HEK293T (cell line): ENCODE results near the gene TTLL1.

Source experiments
- CTCF ChIA-PET: fragments of 350-600 bp; formaldehyde crosslinking; extraction: SDS; loops from one replicate; lab custom pipeline; 2021; ENCODE audit warnings: antibody characterized with exemption, inconsistent platforms; lab: Yijun Ruan, JAX
- POLR2A ChIA-PET: fragments of 350-600 bp; formaldehyde crosslinking; extraction: SDS; loops from one replicate; lab custom pipeline; 2020; ENCODE audit warnings: antibody characterized with exemption, inconsistent platforms; lab: Yijun Ruan, JAX
- DNase-seq: peaks from one replicate; pipeline ENCODE4 v3.0.0; 2012; ENCODE audit warnings: mixed read lengths; ENCODE audit errors: extremely low spot score
- ARNT ChIP-seq: fragments of 450-650 bp; IDR thresholded peaks from 2 replicates; pipeline ENCODE4 v1.6.1; 2017; ENCODE audit warnings: mild to moderate bottlenecking
- BHLHE40 ChIP-seq: fragments of 450-650 bp; IDR thresholded peaks from 2 replicates; pipeline ENCODE4 v1.6.1; 2016; ENCODE audit warnings: mild to moderate bottlenecking, moderate library complexity, borderline replicate concordance
- ELF4 ChIP-seq: fragments of 450-650 bp; IDR thresholded peaks from 2 replicates; pipeline ENCODE4 v1.6.1; 2017; ENCODE audit warnings: antibody characterized with exemption
- FOXA1 ChIP-seq: fragments of 450-650 bp; IDR thresholded peaks from 2 replicates; pipeline ENCODE4 v1.6.1; 2016; ENCODE audit warnings: mild to moderate bottlenecking
- FOXK2 ChIP-seq: fragments of 450-650 bp; IDR thresholded peaks from 2 replicates; pipeline ENCODE4 v1.6.1; 2016; ENCODE audit warnings: mild to moderate bottlenecking
- FOXM1 ChIP-seq: fragments of 450-650 bp; IDR thresholded peaks from 2 replicates; pipeline ENCODE4 v1.6.1; 2017; ENCODE audit warnings: mild to moderate bottlenecking, borderline replicate concordance
- HDGF ChIP-seq: fragments of 450-650 bp; IDR thresholded peaks from 2 replicates; pipeline ENCODE4 v1.6.1; 2017; ENCODE audit warnings: antibody characterized with exemption, borderline replicate concordance
- L3MBTL2 ChIP-seq: fragments of 450-650 bp; conservative IDR thresholded peaks from 2 replicates; pipeline ENCODE4 v1.6.1; 2016; ENCODE audit warnings: mild to moderate bottlenecking
- LEF1 ChIP-seq: fragments of 450-650 bp; IDR thresholded peaks from 2 replicates; pipeline ENCODE4 v1.6.1; 2017; ENCODE audit warnings: mild to moderate bottlenecking, borderline replicate concordance
- NFRKB ChIP-seq: fragments of 450-650 bp; IDR thresholded peaks from 2 replicates; pipeline ENCODE4 v1.6.1; 2016; ENCODE audit warnings: mild to moderate bottlenecking, moderate library complexity
- SP1 ChIP-seq: fragments of 450-650 bp; IDR thresholded peaks from 2 replicates; pipeline ENCODE4 v1.6.1; 2017
- SUZ12 ChIP-seq: fragments of 450-650 bp; IDR thresholded peaks from 2 replicates; pipeline ENCODE4 v1.6.1; 2016; ENCODE audit warnings: mild to moderate bottlenecking
- TARDBP ChIP-seq: fragments of 450-650 bp; IDR thresholded peaks from 2 replicates; pipeline ENCODE4 v1.6.1; 2016
- ZNF384 ChIP-seq: fragments of 450-650 bp; IDR thresholded peaks from 2 replicates; pipeline ENCODE4 v1.6.1; 2016
- TF ChIP-seq, protein P1 (sequence below): fragments of 450-650 bp; IDR thresholded peaks from 2 replicates; pipeline ENCODE4 v1.6.1; 2016

The TTLL1 gene

DNA sequence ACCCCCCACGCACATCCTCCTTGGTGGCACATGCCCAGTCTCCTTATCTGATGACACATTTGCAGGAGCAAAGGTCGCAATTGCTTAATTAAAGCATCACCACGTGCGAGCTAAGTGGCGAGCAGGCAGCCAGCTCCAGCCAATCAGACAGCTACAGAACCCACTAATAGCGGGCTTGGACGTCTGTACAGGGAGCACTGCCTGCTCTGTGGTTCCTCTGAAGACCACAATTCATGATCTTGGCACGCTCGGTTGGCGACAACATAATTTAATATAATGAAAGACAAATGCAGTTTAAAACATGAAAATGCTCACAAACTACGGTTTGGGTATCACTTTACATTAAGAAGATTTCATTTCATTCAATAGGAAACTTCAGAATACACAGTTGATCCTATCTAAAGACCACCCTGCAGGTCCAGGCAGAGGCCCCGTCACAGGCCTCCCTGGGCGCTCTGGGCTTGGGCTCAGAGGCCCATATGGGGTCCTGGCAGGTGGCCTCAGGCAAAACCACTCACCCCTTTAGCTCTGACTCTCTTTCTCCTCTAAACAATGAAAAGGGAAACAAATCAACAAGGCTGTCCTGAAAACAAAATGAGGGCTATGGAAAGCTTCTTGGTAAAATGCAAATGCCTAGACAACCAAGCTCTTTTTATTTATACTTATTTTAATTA lies 84.7 kb downstream of the TTLL1 start:
- ChIA-PET CTCF (interaction anchor here (1.5 kb wide), 1 partner anchor 137 kb away, joined by 3 read pairs; no protein-coding TSS in a partner anchor), POLR2A (interaction anchor here (5.9 kb wide), 1 partner anchor 11 kb away, joined by 30 read pairs; the partner anchor contains the start of gene PACSIN2)
- no peak for TF ChIP-seq FOXK2
- TF ChIP-seq L3MBTL2 = no peak
- no peak for TF ChIP-seq FOXM1
- no peak for TF ChIP-seq HDGF
- TF ChIP-seq SUZ12 = no peak
- TF ChIP-seq, protein P1, sequence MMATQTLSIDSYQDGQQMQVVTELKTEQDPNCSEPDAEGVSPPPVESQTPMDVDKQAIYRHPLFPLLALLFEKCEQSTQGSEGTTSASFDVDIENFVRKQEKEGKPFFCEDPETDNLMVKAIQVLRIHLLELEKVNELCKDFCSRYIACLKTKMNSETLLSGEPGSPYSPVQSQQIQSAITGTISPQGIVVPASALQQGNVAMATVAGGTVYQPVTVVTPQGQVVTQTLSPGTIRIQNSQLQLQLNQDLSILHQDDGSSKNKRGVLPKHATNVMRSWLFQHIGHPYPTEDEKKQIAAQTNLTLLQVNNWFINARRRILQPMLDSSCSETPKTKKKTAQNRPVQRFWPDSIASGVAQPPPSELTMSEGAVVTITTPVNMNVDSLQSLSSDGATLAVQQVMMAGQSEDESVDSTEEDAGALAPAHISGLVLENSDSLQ = no peak
- no peak for TF ChIP-seq NFRKB
- no peak for TF ChIP-seq ELF4
- DNase-seq = no peak

DNA sequence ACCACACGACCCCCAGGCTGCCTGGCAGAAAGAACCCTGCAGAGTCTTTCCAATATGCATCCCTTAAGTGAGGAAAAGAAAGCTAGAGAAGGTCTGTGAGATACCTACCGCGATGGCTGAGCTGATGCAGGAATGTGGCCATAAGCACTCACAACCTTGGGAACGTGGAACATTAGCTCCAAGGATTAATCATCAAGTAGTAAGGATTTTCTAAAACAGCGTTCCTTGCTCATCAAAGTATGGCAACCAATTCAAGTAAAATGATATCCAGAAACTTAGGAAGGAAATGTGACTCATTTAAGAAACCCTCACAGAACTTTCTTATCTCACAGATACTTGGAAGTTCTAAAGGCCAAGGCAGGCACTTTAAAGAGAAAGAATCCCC lies 87.0 kb downstream of the TTLL1 start:
- POLR2A ChIA-PET = interaction anchor here (5.9 kb wide), 1 partner anchor 13 kb away, joined by 30 read pairs; the partner anchor contains the start of gene PACSIN2
- DNase-seq = no peak
- TF ChIP-seq ZNF384 (no peak), L3MBTL2 (no peak), NFRKB (no peak), BHLHE40 (no peak), LEF1 (no peak)
- CTCF ChIA-PET = no interaction called here

DNA sequence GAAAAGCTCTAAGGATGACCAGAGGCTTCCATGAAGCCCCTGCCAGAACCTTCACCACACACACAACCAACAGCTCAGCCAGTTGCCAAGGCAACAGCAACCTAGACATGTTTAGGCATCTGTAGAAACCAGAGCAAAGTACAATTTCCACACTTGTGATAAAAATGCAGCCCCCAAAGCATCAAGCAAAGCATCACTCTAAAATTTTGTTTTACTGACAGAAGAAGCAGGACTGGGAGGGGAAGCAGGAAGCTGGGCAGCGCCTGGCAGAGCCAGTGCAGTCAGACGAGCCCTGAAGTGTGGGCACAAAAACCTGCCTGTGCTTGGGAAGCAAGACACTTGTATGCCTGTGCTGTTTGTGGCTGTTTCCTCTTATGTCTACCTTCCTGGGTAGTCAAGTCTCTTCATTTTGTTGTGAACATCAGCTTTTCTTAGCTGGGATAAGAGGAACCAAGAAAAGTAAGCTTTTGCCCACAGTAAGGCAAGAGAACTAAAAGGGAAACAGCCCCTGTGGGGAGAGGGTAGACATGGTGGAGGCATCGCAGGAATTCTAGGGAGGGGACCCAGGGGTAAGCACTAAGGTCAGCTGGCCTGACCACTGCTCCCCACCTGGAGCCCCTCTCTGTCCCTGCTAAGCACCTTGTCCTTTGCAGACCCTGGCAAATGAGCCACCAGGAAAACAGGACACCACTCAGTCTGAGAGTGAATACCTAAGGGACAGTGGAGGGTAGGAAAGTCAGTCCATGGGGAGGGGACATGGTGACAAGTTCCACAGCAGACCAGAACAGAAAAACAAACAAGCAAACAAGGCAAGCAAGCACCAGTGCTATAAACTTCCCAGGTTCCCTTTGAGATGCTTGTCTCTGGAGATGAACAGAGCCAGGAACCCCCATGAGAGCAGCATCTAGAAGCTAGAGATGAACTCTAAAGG lies 87.7 kb downstream of the TTLL1 start:
- ChIA-PET POLR2A (interaction anchor here (0.6 to 5.9 kb wide), 3 partner anchors 13 to 150 kb away, joined by 3 to 30 read pairs (median 3); partner anchors contain the start of gene PACSIN2), CTCF (interaction anchor here (0.6 kb wide), 1 partner anchor 13 kb away, joined by 3 read pairs; no protein-coding TSS in a partner anchor)
- DNase-seq = no peak
- no peak for TF ChIP-seq NFRKB
- TF ChIP-seq SP1 = no peak
- no peak for TF ChIP-seq BHLHE40
- no peak for TF ChIP-seq TARDBP
- no peak for TF ChIP-seq SUZ12
- no peak for TF ChIP-seq FOXM1
- TF ChIP-seq HDGF = no peak
- TF ChIP-seq, protein P1 = no peak
- no peak for TF ChIP-seq FOXA1

DNA sequence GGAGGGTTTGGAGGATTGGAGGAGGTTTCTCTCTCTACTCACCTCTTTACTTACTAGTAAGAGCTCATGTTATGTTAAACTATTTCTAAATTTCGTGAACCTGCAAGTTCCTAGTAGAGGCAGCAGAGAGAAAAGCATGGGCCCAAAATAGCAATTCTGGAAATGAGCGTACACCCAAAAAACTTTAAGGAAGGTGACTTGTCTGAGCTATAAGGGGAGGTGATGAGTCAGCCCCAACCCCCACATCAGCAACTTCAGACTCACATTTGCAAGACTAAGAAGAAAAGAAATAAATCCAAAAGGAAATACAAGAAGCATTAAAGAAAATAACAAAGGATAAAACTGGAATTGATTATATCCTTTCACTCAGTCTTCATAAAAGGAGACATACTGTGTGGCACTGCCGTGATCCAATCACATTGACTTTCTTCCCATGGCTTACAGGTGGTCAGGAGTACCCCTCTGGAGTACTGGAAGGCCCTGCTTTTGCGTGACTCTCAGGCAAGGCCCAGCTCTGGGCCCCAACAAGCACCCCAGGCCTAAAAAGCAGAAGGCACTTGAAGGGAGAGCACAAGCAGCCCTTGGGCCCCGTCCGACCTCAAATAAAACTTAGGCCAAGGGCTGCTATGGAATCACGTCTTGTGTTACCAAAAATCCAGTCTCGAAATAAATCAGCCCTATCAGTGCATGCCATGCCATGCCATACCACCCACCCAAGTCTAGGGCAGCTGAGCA lies 88.6 kb downstream of the TTLL1 start:
- POLR2A ChIA-PET = interaction anchor here (0.7 to 5.9 kb wide), 2 partner anchors 14 to 41 kb away, joined by 3 to 30 read pairs; partner anchors contain the start of gene PACSIN2
- no peak for DNase-seq
- TF ChIP-seq HDGF (no peak), NFRKB (no peak)
- CTCF ChIA-PET = interaction anchor here (0.7 kb wide), 1 partner anchor 9 kb away, joined by 3 read pairs; no protein-coding TSS in a partner anchor

DNA sequence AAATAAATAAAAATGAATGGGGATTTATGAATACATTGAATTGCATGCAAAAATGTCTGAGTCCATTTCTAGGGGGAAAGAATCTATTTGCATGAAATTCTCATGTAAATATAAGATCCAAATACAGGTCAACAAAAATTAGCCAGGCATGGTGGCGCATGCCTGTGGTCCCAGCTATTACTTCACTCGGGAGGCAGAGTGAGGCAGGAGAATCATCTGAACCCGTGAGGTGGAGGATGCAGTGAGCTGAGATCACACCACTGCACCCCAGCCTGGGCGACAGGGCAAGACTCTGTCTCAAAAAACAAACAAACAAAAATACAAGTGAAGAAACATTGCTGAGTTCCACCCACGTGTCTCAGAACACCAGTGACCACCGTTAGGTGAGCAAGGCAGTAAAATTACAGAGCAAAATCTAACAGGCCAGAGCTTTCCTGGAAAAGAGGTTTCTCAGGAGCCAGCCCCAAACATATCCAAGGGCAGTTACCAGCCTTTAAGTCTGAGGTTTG lies 91.6 kb downstream of the TTLL1 start:
- TF ChIP-seq ARNT (no peak), FOXK2 (no peak), LEF1 (no peak), HDGF (no peak), SP1 (no peak), FOXA1 (no peak)
- TF ChIP-seq, protein P1 = no peak
- DNase-seq = no peak
- ChIA-PET CTCF (interaction anchor here (0.9 kb wide), 1 partner anchor 19 kb away, joined by 3 read pairs; no protein-coding TSS in a partner anchor), POLR2A (interaction anchor here (1.8 kb wide), 1 partner anchor 38 kb away, joined by 4 read pairs; no protein-coding TSS in a partner anchor)
